Suprapubic skin (tissue), 4 donors: Measurements from ENCODE around the gene CCDC57. TPM values are rescaled to one million over a fixed set of nuclear protein-coding genes. Genes with fewer than 3 reads are reported as not detected.
A peak's percentile ranks its signal among the peaks of the same experiment; 100 is the strongest.

Experiments used
- DNase-seq, 2 donors: peaks; one replicate each; pipeline ENCODE4 v3.0.0-alpha.2; 2019; ENCODE audit warnings: low spot score in 2 of 2
- H3K27ac ChIP-seq: fragments of 200-600 bp; sonication (generic); one replicate; pipeline ENCODE4 v1.5.1; 2019
- H3K27me3 ChIP-seq: fragments of 200-600 bp; sonication (generic); one replicate; pipeline ENCODE4 v1.5.1; 2019
- H3K36me3 ChIP-seq: fragments of 200-600 bp; sonication (generic); one replicate; pipeline ENCODE4 v1.5.1; 2019
- H3K4me1 ChIP-seq: fragments of 200-600 bp; sonication (generic); one replicate; pipeline ENCODE4 v1.5.1; 2019
- H3K4me3 ChIP-seq: fragments of 200-600 bp; sonication (generic); one replicate; pipeline ENCODE4 v1.5.1; 2019; ENCODE audit warnings: mild to moderate bottlenecking
- H3K9me3 ChIP-seq: fragments of 200-600 bp; sonication (generic); one replicate; pipeline ENCODE4 v1.5.1; 2019
- EP300 ChIP-seq: sonication (generic); formaldehyde crosslinking; IDR thresholded peaks from one replicate; pipeline ENCODE4 v1.6.1; 2017; ENCODE audit warnings: antibody characterized with exemption
- POLR2A ChIP-seq, 2 donors: fragments of 450-650 bp; IDR thresholded peaks; one replicate each; pipeline ENCODE4 v1.6.1; 2017; ENCODE audit warnings: antibody characterized with exemption in 2 of 2, mild to moderate bottlenecking in 2 of 2, moderate library complexity in 2 of 2
- POLR2AphosphoS5 ChIP-seq, 3 donors: sonication (generic); formaldehyde crosslinking; IDR thresholded peaks; one replicate each; pipeline ENCODE4 v1.6.1; 2017; ENCODE audit warnings: antibody characterized with exemption in 3 of 3
- WGBS: methylation state at CpG from one replicate; pipeline ENCODE4 v1.1.5; 2018; 5-methylcytosine and 5-hydroxymethylcytosine counted together
- total RNA-seq, 4 donors: library from RNA; depleted of rRNA; stranded (reverse); fragments of >200 nt; gene quantifications; one replicate each; pipeline ENCODE4 v1.1.0, GENCODE V29; 2016
- TF ChIP-seq, protein P1 (sequence below), 2 donors: fragments of 200-600 bp in 1 of 2; fragments of 450-650 bp in 1 of 2; sonication (generic) in 1 of 2; IDR thresholded peaks; one replicate each; pipeline ENCODE4 v1.5.1; 2016 to 2019; ENCODE audit warnings: antibody characterized with exemption in 2 of 2, mild to moderate bottlenecking in 1 of 2, moderate library complexity in 1 of 2

Gene CCDC57
- total RNA-seq, 4 donors from 2014 or later, result 16.1 to 29.8 (median 20.3) TPM

GRCh38 chr17:82247856-82248671, 35.4 kb upstream of the CCDC57 start:
- WGBS, result 83% methylated on average over 23 of the region's 28 CpGs
- TF ChIP-seq POLR2AphosphoS5 (IDR thresholded peaks at IDR 0.05) (no peak), EP300 (no peak), POLR2A (IDR thresholded peaks at IDR 0.05) (no peak)
- TF ChIP-seq, protein P1, sequence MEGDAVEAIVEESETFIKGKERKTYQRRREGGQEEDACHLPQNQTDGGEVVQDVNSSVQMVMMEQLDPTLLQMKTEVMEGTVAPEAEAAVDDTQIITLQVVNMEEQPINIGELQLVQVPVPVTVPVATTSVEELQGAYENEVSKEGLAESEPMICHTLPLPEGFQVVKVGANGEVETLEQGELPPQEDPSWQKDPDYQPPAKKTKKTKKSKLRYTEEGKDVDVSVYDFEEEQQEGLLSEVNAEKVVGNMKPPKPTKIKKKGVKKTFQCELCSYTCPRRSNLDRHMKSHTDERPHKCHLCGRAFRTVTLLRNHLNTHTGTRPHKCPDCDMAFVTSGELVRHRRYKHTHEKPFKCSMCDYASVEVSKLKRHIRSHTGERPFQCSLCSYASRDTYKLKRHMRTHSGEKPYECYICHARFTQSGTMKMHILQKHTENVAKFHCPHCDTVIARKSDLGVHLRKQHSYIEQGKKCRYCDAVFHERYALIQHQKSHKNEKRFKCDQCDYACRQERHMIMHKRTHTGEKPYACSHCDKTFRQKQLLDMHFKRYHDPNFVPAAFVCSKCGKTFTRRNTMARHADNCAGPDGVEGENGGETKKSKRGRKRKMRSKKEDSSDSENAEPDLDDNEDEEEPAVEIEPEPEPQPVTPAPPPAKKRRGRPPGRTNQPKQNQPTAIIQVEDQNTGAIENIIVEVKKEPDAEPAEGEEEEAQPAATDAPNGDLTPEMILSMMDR (IDR thresholded peaks at IDR 0.05), result no peak
- peaks cover 38% of the 10 kb centered on the region for H3K4me1 ChIP-seq
- no peaks in the 10 kb centered on the region for H3K9me3 ChIP-seq
- DNase-seq, result no peak
- H3K27me3 ChIP-seq, result no peaks in the 10 kb centered on the region
- peaks cover 100% of the 10 kb centered on the region for H3K36me3 ChIP-seq
- H3K27ac ChIP-seq, result no peak overlapping the region
- no peak overlapping the region for H3K4me3 ChIP-seq

DNA sequence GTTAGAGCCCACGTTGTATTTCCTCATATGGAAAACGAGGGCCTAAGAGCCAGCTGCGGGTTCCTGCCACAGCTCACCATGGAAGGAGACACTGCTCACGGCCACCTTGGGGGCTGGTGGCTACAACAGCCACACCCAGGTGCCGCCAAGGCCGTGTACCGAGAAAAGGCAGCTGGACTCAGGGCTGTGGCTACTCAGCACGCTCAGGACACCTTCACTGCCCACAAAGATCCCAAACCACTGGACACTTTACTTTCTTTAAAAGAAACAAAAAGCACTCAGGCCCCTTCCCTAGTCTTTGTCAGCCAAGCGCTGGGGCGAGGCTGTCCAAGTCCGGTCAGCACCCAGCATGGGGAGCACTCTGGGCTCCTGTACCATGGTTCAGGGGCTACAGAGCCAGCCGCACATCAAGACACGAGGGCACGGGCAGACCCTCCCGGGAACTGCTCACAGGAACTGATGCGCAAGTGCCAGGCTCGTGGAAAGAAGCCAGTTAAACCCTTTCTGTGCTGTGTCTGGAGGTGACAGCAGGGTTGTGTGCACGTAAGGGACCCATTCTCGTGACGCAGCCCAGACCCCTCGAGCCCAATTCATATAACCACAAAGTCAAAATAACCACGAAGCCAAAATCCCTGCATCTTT, 34.7 kb upstream of the CCDC57 start:
- peaks cover 45% of the 10 kb centered on the region for H3K4me1 ChIP-seq
- H3K36me3 ChIP-seq, result peaks cover 93% of the 10 kb centered on the region
- peak overlapping the region; percentile 74 for H3K27ac ChIP-seq
- TF ChIP-seq POLR2A (IDR thresholded peaks at IDR 0.05) (no peak), EP300 (no peak), POLR2AphosphoS5 (IDR thresholded peaks at IDR 0.05) (no peak)
- TF ChIP-seq, protein P1 (IDR thresholded peaks at IDR 0.05), result no peak
- no peaks in the 10 kb centered on the region for H3K27me3 ChIP-seq
- H3K9me3 ChIP-seq, result no peaks in the 10 kb centered on the region
- 61% methylated on average over 16 of the region's 22 CpGs for WGBS
- DNase-seq, result no peak
- no peak overlapping the region for H3K4me3 ChIP-seq

GRCh38 chr17:82246365-82247181, 33.9 kb upstream of the CCDC57 start:
- Histone ChIP-seq H3K27me3 (no peaks in the 10 kb centered on the region), H3K9me3 (no peaks in the 10 kb centered on the region), H3K4me3 (no peak overlapping the region), H3K27ac (peak overlapping the region; percentile 74), H3K36me3 (peaks cover 85% of the 10 kb centered on the region), H3K4me1 (peaks cover 53% of the 10 kb centered on the region)
- DNase-seq, result peak in 1 of 2 donors; percentile 65
- TF ChIP-seq POLR2A (IDR thresholded peaks at IDR 0.05) (no peak), EP300 (no peak), POLR2AphosphoS5 (IDR thresholded peaks at IDR 0.05) (no peak)
- TF ChIP-seq, protein P1 (IDR thresholded peaks at IDR 0.05), result no peak
- WGBS, result 42% methylated on average over 22 of the region's 27 CpGs

GRCh38 chr17:82246040-82246364, 33.4 kb upstream of the CCDC57 start:
- Histone ChIP-seq H3K27me3 (no peaks in the 10 kb centered on the region), H3K27ac (peak overlapping the region; percentile 74), H3K9me3 (no peaks in the 10 kb centered on the region), H3K4me3 (no peak overlapping the region), H3K4me1 (peaks cover 58% of the 10 kb centered on the region), H3K36me3 (peaks cover 80% of the 10 kb centered on the region)
- no peak for TF ChIP-seq EP300
- no peak for TF ChIP-seq POLR2AphosphoS5 (IDR thresholded peaks at IDR 0.05)
- TF ChIP-seq, protein P1 (IDR thresholded peaks at IDR 0.05), result no peak
- TF ChIP-seq POLR2A (IDR thresholded peaks at IDR 0.05), result no peak
- DNase-seq, result no peak
- WGBS, result 50% methylated on average over 2 of the region's 5 CpGs
